Neuronal stem cell (in vitro differentiated cells): ENCODE measurements around the gene CSMD2.
A peak's percentile ranks its signal among the peaks of the same experiment; 100 is the strongest.

Experiments
- DNase-seq: peaks from one replicate; pipeline ENCODE4 v3.0.0-alpha.2; 2013; ENCODE audit warnings: low spot score
- H2AFZ ChIP-seq: one replicate; pipeline ENCODE4 v1.6.1; 2013; ENCODE audit warnings: mild to moderate bottlenecking, low read length, inconsistent platforms
- H2AK5ac ChIP-seq: 2 replicates; pipeline ENCODE4 v1.6.1; 2013; ENCODE audit warnings: low read depth, mild to moderate bottlenecking, inconsistent platforms, low read length, moderate library complexity, mixed read lengths
- H2BK120ac ChIP-seq: 2 replicates; pipeline ENCODE4 v1.6.1; 2013; ENCODE audit warnings: low read depth, mild to moderate bottlenecking, inconsistent platforms, low read length, moderate library complexity, mixed read lengths
- H2BK12ac ChIP-seq: one replicate; pipeline ENCODE4 v1.6.1; 2013; ENCODE audit warnings: low read length, inconsistent platforms
- H2BK15ac ChIP-seq: 2 replicates; pipeline ENCODE4 v1.6.1; 2013; ENCODE audit warnings: mild to moderate bottlenecking, low read length, inconsistent platforms, mixed read lengths
- H2BK5ac ChIP-seq: one replicate; pipeline ENCODE4 v1.6.1; 2013; ENCODE audit warnings: inconsistent platforms, mild to moderate bottlenecking, low read length, moderate library complexity
- H3K14ac ChIP-seq: one replicate; pipeline ENCODE4 v1.6.1; 2013; ENCODE audit warnings: low read length, inconsistent platforms
- H3K18ac ChIP-seq: 2 replicates; pipeline ENCODE4 v1.6.1; 2013; ENCODE audit warnings: low read length, inconsistent platforms
- H3K23ac ChIP-seq: 2 replicates; pipeline ENCODE4 v1.6.1; 2013; ENCODE audit warnings: low read depth, mild to moderate bottlenecking, mixed read lengths, low read length, inconsistent platforms; ENCODE audit not compliant: poor library complexity
- H3K27ac ChIP-seq: replicated peaks from 3 replicates; pipeline ENCODE4 v1.5.1; 2013; ENCODE audit warnings: low read length, inconsistent platforms
- H3K27me3 ChIP-seq, 3 experiments: 2 replicates each; pipeline ENCODE4 v1.6.1; 2013; ENCODE audit warnings: low read length in 3 of 3, mild to moderate bottlenecking in 2 of 3, inconsistent platforms in 1 of 3, low read depth in 1 of 3, mixed read lengths in 1 of 3, moderate library complexity in 1 of 3; ENCODE audit not compliant: control insufficient read depth in 3 of 3, insufficient read depth in 3 of 3
- H3K36me3 ChIP-seq, 2 donors: replicated peaks in 1 of 2; 2 replicates each; pipeline ENCODE4 v1.6.1; 2013; ENCODE audit warnings: low read length in 2 of 2; ENCODE audit not compliant: control insufficient read depth in 2 of 2, insufficient read depth in 2 of 2
- H3K4ac ChIP-seq: 2 replicates; pipeline ENCODE4 v1.6.1; 2013; ENCODE audit warnings: inconsistent platforms, mild to moderate bottlenecking, low read length, moderate library complexity
- H3K4me1 ChIP-seq, 2 donors: 1 replicate in 1 of 2; 2 replicates in 1 of 2; pipeline ENCODE4 v1.6.1; 2013; ENCODE audit warnings: low read length in 2 of 2, low read depth in 1 of 2; ENCODE audit not compliant: control insufficient read depth in 2 of 2, insufficient read depth in 1 of 2
- H3K4me2 ChIP-seq: one replicate; pipeline ENCODE4 v1.6.1; 2013; ENCODE audit warnings: mild to moderate bottlenecking, low read length, inconsistent platforms; ENCODE audit not compliant: insufficient read depth, poor library complexity, severe bottlenecking
- H3K4me3 ChIP-seq, 2 donors: 2 replicates each; pipeline ENCODE4 v1.5.1; 2013; ENCODE audit warnings: low read length in 2 of 2, mild to moderate bottlenecking in 2 of 2, inconsistent platforms in 1 of 2, moderate library complexity in 1 of 2
- H3K79me1 ChIP-seq: one replicate; pipeline ENCODE4 v1.6.1; 2013; ENCODE audit warnings: low read depth, mild to moderate bottlenecking, inconsistent platforms, low read length, moderate library complexity
- H3K9ac ChIP-seq: one replicate; pipeline ENCODE4 v1.6.1; 2013; ENCODE audit warnings: mild to moderate bottlenecking, low read depth, low read length, inconsistent platforms; ENCODE audit not compliant: poor library complexity
- H3K9me3 ChIP-seq, 2 donors: replicated peaks in 1 of 2; 2 replicates each; pipeline versions ENCODE3 to v1.6.1; 2013; ENCODE audit warnings: low read length in 2 of 2, mild to moderate bottlenecking in 2 of 2, inconsistent platforms in 1 of 2, low read depth in 1 of 2, mixed read lengths in 1 of 2, moderate library complexity in 1 of 2; ENCODE audit not compliant: control insufficient read depth in 2 of 2, insufficient read depth in 1 of 2
- H4K8ac ChIP-seq: one replicate; pipeline ENCODE4 v1.6.1; 2013; ENCODE audit warnings: low read depth, mild to moderate bottlenecking, inconsistent platforms, low read length, moderate library complexity
- H4K91ac ChIP-seq: one replicate; pipeline ENCODE4 v1.6.1; 2013; ENCODE audit warnings: low read length, low read depth, mild to moderate bottlenecking, inconsistent platforms; ENCODE audit not compliant: poor library complexity
- WGBS, 2 donors: extraction: QIAGEN DNeasy Blood & Tissue Kit; methylation state at CpG; one replicate each; pipeline ENCODE4 v1.1.7; 2013; ENCODE audit warnings: missing lambda C conversion rate in 2 of 2, mixed read lengths in 1 of 2; ENCODE audit not compliant: insufficient read length in 2 of 2, insufficient replicate concordance in 1 of 2; ENCODE audit errors: extremely low coverage in 2 of 2; 5-methylcytosine and 5-hydroxymethylcytosine counted together

The CSMD2 gene

GRCh38 chr1:33905241-33905640 is 259.8 kb downstream of the CSMD2 start:
- H2BK12ac ChIP-seq = no peak overlapping the region
- no peak overlapping the region for H3K4me3 ChIP-seq
- H3K9ac ChIP-seq = no peak overlapping the region
- peaks cover 0 to 1% of the 10 kb centered on the region in 2 donors for H3K9me3 ChIP-seq
- H2AK5ac ChIP-seq = no peak overlapping the region
- H2BK5ac ChIP-seq = no peak overlapping the region
- H3K4me2 ChIP-seq = no peak overlapping the region
- H4K91ac ChIP-seq = no peak overlapping the region
- H3K4me1 ChIP-seq = no peaks in the 10 kb centered on the region
- no peak overlapping the region for H4K8ac ChIP-seq
- H3K14ac ChIP-seq = no peak overlapping the region
- no peaks in the 10 kb centered on the region for H3K36me3 ChIP-seq
- H3K4ac ChIP-seq = no peak overlapping the region
- H3K27ac ChIP-seq = no peak overlapping the region
- H3K79me1 ChIP-seq = no peaks in the 10 kb centered on the region
- H3K18ac ChIP-seq = no peak overlapping the region
- no peak overlapping the region for H2BK120ac ChIP-seq
- no CpG with 5 or more reads among the region's 3 CpGs for WGBS, 2 donors
- no peak overlapping the region for H2AFZ ChIP-seq
- H3K23ac ChIP-seq = no peak overlapping the region
- no peak overlapping the region for H2BK15ac ChIP-seq
- H3K27me3 ChIP-seq = no peaks in the 10 kb centered on the region
- DNase-seq = no peak

- Histone ChIP-seq H3K4me1 (no peaks in the 10 kb centered on the region), H3K4me3 (no peak overlapping the region), H3K14ac (no peak overlapping the region), H3K27me3 (no peaks in the 10 kb centered on the region), H3K9ac (no peak overlapping the region), H2BK5ac (no peak overlapping the region), H3K18ac (no peak overlapping the region), H2BK12ac (no peak overlapping the region), H3K23ac (no peak overlapping the region), H2AK5ac (no peak overlapping the region), H4K91ac (no peak overlapping the region), H2AFZ (no peak overlapping the region), H2BK120ac (no peak overlapping the region), H3K4ac (no peak overlapping the region), H3K79me1 (no peaks in the 10 kb centered on the region), H2BK15ac (no peak overlapping the region), H3K27ac (no peak overlapping the region), H3K36me3 (no peaks in the 10 kb centered on the region), H3K9me3 (no peaks in the 10 kb centered on the region), H3K4me2 (no peak overlapping the region), H4K8ac (no peak overlapping the region)
- no peak for DNase-seq
- WGBS, 2 donors = no CpG with 5 or more reads among the region's 2 CpGs
Measured at GRCh38 chr1:33903210-33903589, 261.8 kb downstream of the CSMD2 start.

GRCh38 chr1:33902486-33903209 is 262.4 kb downstream of the CSMD2 start:
- H3K4ac ChIP-seq = no peak overlapping the region
- H2BK15ac ChIP-seq = no peak overlapping the region
- H3K9me3 ChIP-seq = no peaks in the 10 kb centered on the region
- H3K4me1 ChIP-seq = no peaks in the 10 kb centered on the region
- no peak overlapping the region for H4K8ac ChIP-seq
- no peak overlapping the region for H2AK5ac ChIP-seq
- no peak overlapping the region for H3K4me3 ChIP-seq
- H3K79me1 ChIP-seq = no peaks in the 10 kb centered on the region
- no peak overlapping the region for H2BK120ac ChIP-seq
- no peak overlapping the region for H3K27ac ChIP-seq
- no peak overlapping the region for H4K91ac ChIP-seq
- no peak overlapping the region for H3K18ac ChIP-seq
- H2BK12ac ChIP-seq = no peak overlapping the region
- no peaks in the 10 kb centered on the region for H3K27me3 ChIP-seq
- no peak overlapping the region for H2BK5ac ChIP-seq
- no peak overlapping the region for H3K4me2 ChIP-seq
- no peaks in the 10 kb centered on the region for H3K36me3 ChIP-seq
- no peak overlapping the region for H2AFZ ChIP-seq
- DNase-seq = no peak
- H3K14ac ChIP-seq = no peak overlapping the region
- H3K9ac ChIP-seq = no peak overlapping the region
- no CpG with 5 or more reads among the region's 6 CpGs for WGBS, 2 donors
- no peak overlapping the region for H3K23ac ChIP-seq

GRCh38 chr1:33899746-33900145 is 265.3 kb downstream of the CSMD2 start:
- H3K79me1 ChIP-seq = no peaks in the 10 kb centered on the region
- no peak overlapping the region for H3K14ac ChIP-seq
- no peak overlapping the region for H3K4me3 ChIP-seq
- no peak overlapping the region for H4K8ac ChIP-seq
- H3K4me1 ChIP-seq = no peaks in the 10 kb centered on the region
- H3K18ac ChIP-seq = peak overlapping the region; percentile 56
- no peak overlapping the region for H2BK5ac ChIP-seq
- H2BK15ac ChIP-seq = no peak overlapping the region
- H4K91ac ChIP-seq = no peak overlapping the region
- no CpG with 5 or more reads among the region's 3 CpGs for WGBS, 2 donors
- H3K4me2 ChIP-seq = no peak overlapping the region
- no peak overlapping the region for H3K23ac ChIP-seq
- DNase-seq = no peak
- H2BK12ac ChIP-seq = no peak overlapping the region
- H2BK120ac ChIP-seq = no peak overlapping the region
- no peak overlapping the region for H2AFZ ChIP-seq
- H3K27ac ChIP-seq = no peak overlapping the region
- peak overlapping the region; percentile 55 for H3K9ac ChIP-seq
- no peak overlapping the region for H2AK5ac ChIP-seq
- no peaks in the 10 kb centered on the region for H3K27me3 ChIP-seq
- H3K36me3 ChIP-seq = no peaks in the 10 kb centered on the region
- no peaks in the 10 kb centered on the region for H3K9me3 ChIP-seq
- H3K4ac ChIP-seq = no peak overlapping the region
